GM18505 (cell line): Measurements from ENCODE around the gene CLTA.
"Not testable (repeated sequence)": the region's sequence is repeated elsewhere in the genome, so short reads cannot be mapped to it uniquely, and the experiment has no call there.

Experiments
- ATAC-seq: cut with Tn5 transposase; IDR thresholded peaks from one replicate; pipeline ENCODE4 v1.9.1; 2021; ENCODE audit not compliant: unreplicated experiment
- POLR2A ChIP-seq: IDR thresholded peaks from 4 replicates; pipeline ENCODE4 v1.6.1; 2011; ENCODE audit warnings: borderline replicate concordance; ENCODE audit not compliant: insufficient read depth, insufficient read length; ENCODE audit errors: extremely low read depth

The CLTA gene

GRCh38 chr9:36163049-36163785 lies 27.5 kb upstream of the CLTA start:
- no peak for ATAC-seq
- no peak for TF ChIP-seq POLR2A

- ATAC-seq, result no peak
- no peak for TF ChIP-seq POLR2A
Observed at GRCh38 chr9:36163786-36164170, 26.9 kb upstream of the CLTA start.

- TF ChIP-seq POLR2A, result no peak
- ATAC-seq, result no peak
Observed at GRCh38 chr9:36164372-36164771, 26.3 kb upstream of the CLTA start.

- no peak for ATAC-seq
- no peak for TF ChIP-seq POLR2A
Observed at GRCh38 chr9:36164989-36165388, 25.7 kb upstream of the CLTA start.

- ATAC-seq, result no peak
Observed at GRCh38 chr9:36165826-36166167, 24.9 kb upstream of the CLTA start.

GRCh38 chr9:36166168-36166927 lies 24.4 kb upstream of the CLTA start:
- no peak for TF ChIP-seq POLR2A
- ATAC-seq, result peak; percentile 90

More at GRCh38 chr9:36165826-36166167, 24.9 kb upstream of the CLTA start:
- TF ChIP-seq POLR2A, result no peak

GRCh38 chr9:36169166-36169565 lies 21.6 kb upstream of the CLTA start, which contains the start of gene CCIN:
Gene CCIN (plus strand): TSS chr9:36169388. CDS start chr9:36169503, 115 bp downstream.
- ATAC-seq, result no peak
- no peak for TF ChIP-seq POLR2A

- ATAC-seq, result no peak
- TF ChIP-seq POLR2A, result no peak
Observed at GRCh38 chr9:36169708-36170107, 21.0 kb upstream of the CLTA start.

- no peak for ATAC-seq
- TF ChIP-seq POLR2A, result no peak
Observed at GRCh38 chr9:36170531-36170930, 20.2 kb upstream of the CLTA start.

GRCh38 chr9:36173861-36174260 lies 16.9 kb upstream of the CLTA start:
- no peak for TF ChIP-seq POLR2A
- ATAC-seq, result no peak

- no peak for TF ChIP-seq POLR2A
- ATAC-seq, result no peak
Observed at GRCh38 chr9:36174271-36174670, 16.4 kb upstream of the CLTA start.

GRCh38 chr9:36174731-36175130 lies 16.0 kb upstream of the CLTA start:
- TF ChIP-seq POLR2A, result no peak
- no peak for ATAC-seq

GRCh38 chr9:36175209-36175608 lies 15.5 kb upstream of the CLTA start:
- ATAC-seq, result not testable (repeated sequence)

GRCh38 chr9:36176496-36176895 lies 14.2 kb upstream of the CLTA start:
- ATAC-seq, result not testable (repeated sequence)
